IMR-90 (cell line): Measurements from ENCODE around the gene PTGER4. TPM values are rescaled to one million over a fixed set of nuclear protein-coding genes. Genes with fewer than 3 reads are reported as not detected.

Experiments
- ATAC-seq: fragments of 200-7000 bp; cut with Tn5 transposase; 2 replicates; pipeline ENCODE4 v1.9.1; 2020; ENCODE audit warnings: low read depth, mild to moderate bottlenecking, moderate library complexity
- BruUV-seq: library from RNA; stranded (reverse); fragments of 400-500 nt; replicated peaks from 2 replicates; lab custom pipeline; 2021; lab: Mats Ljungman, UMichigan
- CTCF ChIA-PET: fragments of 300-600 bp; formaldehyde crosslinking; extraction: SDS; loops from one replicate; lab custom pipeline; 2021; ENCODE audit warnings: antibody characterized with exemption; lab: Yijun Ruan, JAX
- POLR2A ChIA-PET: fragments of 300-600 bp; sonication (Branson Sonifier 250); formaldehyde crosslinking; loops from one replicate; lab custom pipeline; 2022; ENCODE audit warnings: antibody characterized with exemption; ENCODE audit not compliant: unreplicated experiment; lab: Charles Lee
- DNase-seq: peaks from one replicate; pipeline ENCODE4 v3.0.0; 2013
- H2AFZ ChIP-seq: replicated peaks from 2 replicates; pipeline ENCODE3; 2013; ENCODE audit warnings: low read length, mild to moderate bottlenecking; ENCODE audit not compliant: poor library complexity
- H2AK5ac ChIP-seq: 2 replicates; pipeline ENCODE4 v1.6.1; 2013; ENCODE audit warnings: low read depth, low read length, inconsistent platforms
- H2AK9ac ChIP-seq: replicated peaks from 2 replicates; pipeline ENCODE3; 2013; ENCODE audit warnings: mild to moderate bottlenecking, low read depth, low read length, moderate library complexity; ENCODE audit not compliant: poor library complexity
- H2BK120ac ChIP-seq: 2 replicates; pipeline ENCODE4 v1.6.1; 2013; ENCODE audit warnings: low read depth, low read length, inconsistent platforms
- H2BK15ac ChIP-seq: 3 replicates; pipeline ENCODE4 v1.6.1; 2013; ENCODE audit warnings: low read depth, low read length, inconsistent platforms
- H2BK20ac ChIP-seq: 2 replicates; pipeline ENCODE4 v1.6.1; 2013; ENCODE audit warnings: low read depth, mild to moderate bottlenecking, inconsistent platforms, low read length, moderate library complexity
- H2BK5ac ChIP-seq: 2 replicates; pipeline ENCODE4 v1.6.1; 2013; ENCODE audit warnings: mild to moderate bottlenecking, low read depth, low read length, inconsistent platforms; ENCODE audit not compliant: poor library complexity, severe bottlenecking
- H3K14ac ChIP-seq: replicated peaks from 2 replicates; pipeline ENCODE4 v1.6.1; 2013; ENCODE audit warnings: low read depth, low read length, inconsistent platforms
- H3K18ac ChIP-seq: 2 replicates; pipeline ENCODE4 v1.6.1; 2013; ENCODE audit warnings: low read depth, low read length, control low read depth
- H3K23ac ChIP-seq: 2 replicates; pipeline ENCODE4 v1.6.1; 2013; ENCODE audit warnings: low read depth, low read length, inconsistent platforms
- H3K27ac ChIP-seq: 2 replicates; pipeline ENCODE4 v1.5.1; 2013; ENCODE audit warnings: mild to moderate bottlenecking, control low read depth, low read length; ENCODE audit not compliant: insufficient read depth
- H3K27me3 ChIP-seq: 2 replicates; pipeline ENCODE4 v1.6.1; 2013; ENCODE audit warnings: low read length; ENCODE audit not compliant: control insufficient read depth, insufficient read depth
- H3K36me3 ChIP-seq: 2 replicates; pipeline ENCODE4 v1.6.1; 2013; ENCODE audit warnings: low read length, mixed read lengths; ENCODE audit not compliant: control insufficient read depth, insufficient read depth
- H3K4ac ChIP-seq: 2 replicates; pipeline ENCODE4 v1.6.1; 2013; ENCODE audit warnings: low read depth, low read length, inconsistent platforms
- H3K4me1 ChIP-seq: 2 replicates; pipeline ENCODE4 v1.6.1; 2013; ENCODE audit warnings: low read length, mixed read lengths; ENCODE audit not compliant: control insufficient read depth, insufficient read depth
- H3K4me2 ChIP-seq: 2 replicates; pipeline ENCODE4 v1.6.1; 2013; ENCODE audit warnings: low read depth, mild to moderate bottlenecking, control low read depth, low read length, moderate library complexity
- H3K4me3 ChIP-seq: 2 replicates; pipeline ENCODE4 v1.5.1; 2013; ENCODE audit warnings: low read depth, mild to moderate bottlenecking, control low read depth, low read length, moderate library complexity; ENCODE audit not compliant: insufficient read depth
- H3K56ac ChIP-seq: 2 replicates; pipeline ENCODE4 v1.6.1; 2013; ENCODE audit warnings: low read length, inconsistent platforms; ENCODE audit not compliant: insufficient read depth; ENCODE audit errors: extremely low read depth
- H3K79me1 ChIP-seq, 2 experiments: 2 replicates each; pipeline ENCODE4 v1.6.1; 2013; ENCODE audit warnings: low read length in 2 of 2, inconsistent platforms in 1 of 2, low read depth in 1 of 2
- H3K9ac ChIP-seq: 2 replicates; pipeline ENCODE4 v1.6.1; 2013; ENCODE audit warnings: low read depth, low read length, control low read depth
- H3K9me1 ChIP-seq: 2 replicates; pipeline ENCODE4 v1.6.1; 2013; ENCODE audit warnings: low read length, inconsistent platforms; ENCODE audit not compliant: insufficient read depth
- H3K9me3 ChIP-seq: 2 replicates; pipeline ENCODE4 v1.6.1; 2013; ENCODE audit warnings: low read length; ENCODE audit not compliant: control insufficient read depth, insufficient read depth
- H4K20me1 ChIP-seq: 2 replicates; pipeline ENCODE4 v1.6.1; 2013; ENCODE audit warnings: low read length, inconsistent platforms; ENCODE audit not compliant: insufficient read depth
- H4K5ac ChIP-seq: 2 replicates; pipeline ENCODE4 v1.6.1; 2013; ENCODE audit warnings: mild to moderate bottlenecking, low read depth, low read length, control low read depth
- H4K8ac ChIP-seq, 2 experiments: 2 replicates each; pipeline ENCODE4 v1.6.1; 2013; ENCODE audit warnings: low read depth in 2 of 2, low read length in 2 of 2, control low read depth in 1 of 2, inconsistent platforms in 1 of 2
- H4K91ac ChIP-seq: 2 replicates; pipeline ENCODE4 v1.6.1; 2013; ENCODE audit warnings: low read depth, low read length, inconsistent platforms; ENCODE audit not compliant: insufficient read depth
- BHLHE40 ChIP-seq: fragments of 150-350 bp; IDR thresholded peaks from 2 replicates; pipeline ENCODE4 v1.6.1; 2016; ENCODE audit warnings: mild to moderate bottlenecking, low read depth, low read length
- CEBPB ChIP-seq: IDR thresholded peaks from 2 replicates; pipeline ENCODE4 v1.6.1; 2012; ENCODE audit warnings: low read depth, low read length, improper control_type of control experiment
- CHD1 ChIP-seq: IDR thresholded peaks from 2 replicates; pipeline ENCODE4 v1.6.1; 2012; ENCODE audit warnings: low read depth, low read length, improper control_type of control experiment
- CTCF ChIP-seq: conservative IDR thresholded peaks from 2 replicates; pipeline ENCODE4 v1.5.1; 2012; ENCODE audit warnings: mild to moderate bottlenecking, low read depth, low read length, improper control_type of control experiment
- ELK1 ChIP-seq: fragments of 150-350 bp; IDR thresholded peaks from 2 replicates; pipeline ENCODE4 v1.6.1; 2016; ENCODE audit warnings: low read depth, mild to moderate bottlenecking, low read length, moderate library complexity, borderline replicate concordance
- FOS ChIP-seq: fragments of 150-350 bp; IDR thresholded peaks from 2 replicates; pipeline ENCODE4 v1.6.1; 2016; ENCODE audit warnings: low read depth, low read length
- MAFK ChIP-seq: IDR thresholded peaks from 2 replicates; pipeline ENCODE4 v1.6.1; 2012; ENCODE audit warnings: low read depth, low read length, improper control_type of control experiment
- MAZ ChIP-seq: IDR thresholded peaks from 2 replicates; pipeline ENCODE4 v1.6.1; 2012; ENCODE audit warnings: low read depth, mild to moderate bottlenecking, low read length, improper control_type of control experiment, moderate library complexity, borderline replicate concordance
- MXI1 ChIP-seq: IDR thresholded peaks from 2 replicates; pipeline ENCODE4 v1.6.1; 2012; ENCODE audit warnings: low read depth, mild to moderate bottlenecking, low read length, moderate library complexity, borderline replicate concordance
- NFE2L2 ChIP-seq: fragments of 150-350 bp; IDR thresholded peaks from 2 replicates; pipeline ENCODE4 v1.6.1; 2016; ENCODE audit warnings: low read depth, mild to moderate bottlenecking, low read length
- POLR2A ChIP-seq: IDR thresholded peaks from 2 replicates; pipeline ENCODE4 v1.6.1; 2012; ENCODE audit warnings: mild to moderate bottlenecking, low read depth, low read length
- RAD21 ChIP-seq: IDR thresholded peaks from 2 replicates; pipeline ENCODE4 v1.6.1; 2012; ENCODE audit warnings: low read length, improper control_type of control experiment
- RCOR1 ChIP-seq: IDR thresholded peaks from 2 replicates; pipeline ENCODE4 v1.6.1; 2012; ENCODE audit warnings: mild to moderate bottlenecking, low read length, improper control_type of control experiment; ENCODE audit not compliant: insufficient replicate concordance
- RFX5 ChIP-seq: IDR thresholded peaks from 2 replicates; pipeline ENCODE4 v1.8.0; 2012; ENCODE audit warnings: low read depth, mild to moderate bottlenecking, low read length, moderate library complexity
- SMC3 ChIP-seq: fragments of 150-350 bp; IDR thresholded peaks from 2 replicates; pipeline ENCODE4 v1.6.1; 2016; ENCODE audit warnings: low read depth, mild to moderate bottlenecking, antibody characterized with exemption, low read length, moderate library complexity
- USF2 ChIP-seq: fragments of 150-350 bp; IDR thresholded peaks from 2 replicates; pipeline ENCODE4 v1.6.1; 2017; ENCODE audit warnings: mild to moderate bottlenecking, antibody characterized with exemption, low read length, low read depth
- WGBS, 2 experiments: methylation state at CpG; one replicate each; pipeline versions ENCODE4 v1.1.5 to v1.1.7; 2013; ENCODE audit warnings: missing lambda C conversion rate in 2 of 2; ENCODE audit not compliant: insufficient read length in 1 of 2; ENCODE audit errors: extremely low coverage in 2 of 2; 5-methylcytosine and 5-hydroxymethylcytosine counted together
- dilution Hi-C: fragments of 300-500 bp; cut with HindIII; formaldehyde crosslinking; loops from one replicate; pipeline ENCODE4 v1.14.3; 2018; ENCODE audit warnings: low sequenced_read_pairs; ENCODE audit not compliant: unreplicated experiment
- in situ Hi-C: fragments of 300-500 bp; cut with MboI; formaldehyde crosslinking; loops from 3 replicates; pipeline ENCODE4 v1.14.3; 2019; ENCODE audit warnings: low sequenced_read_pairs, inconsistent platforms, mixed read lengths
- intact Hi-C: fragments of 100-400 bp; cut with micrococcal nuclease; formaldehyde crosslinking; loops from 2 replicates; pipeline ENCODE4 v1.10.0; 2022
- polyA plus RNA-seq, 3 experiments: library from polyadenylated mRNA; depleted of rRNA; stranded (reverse); fragments of >200 nt; gene quantifications; 2 replicates each; pipeline ENCODE4 v1.2.3, GENCODE V29; 2012; ENCODE audit warnings: low replicate concordance in 1 of 3
- total RNA-seq: library from RNA; depleted of rRNA; stranded (reverse); fragments of >200 nt; gene quantifications from 2 replicates; pipeline ENCODE4 v1.2.3, GENCODE V29; 2012

PTGER4 gene
- total and polyA plus RNA-seq, 2 of the 4 experiments (the other 2 are of a cell fraction): 7.9 to 10.1 TPM

- H3K56ac ChIP-seq: no peak overlapping the region
- peaks cover 3% of the 10 kb centered on the region; the same call in 1 of the 2 replicates for H3K9me1 ChIP-seq
- dilution Hi-C loops: no loop called here
- H2BK15ac ChIP-seq: no peak overlapping the region
- H3K4me2 ChIP-seq: no peak overlapping the region
- H3K18ac ChIP-seq: no peak overlapping the region
- H2BK120ac ChIP-seq: no peak overlapping the region
- H2AFZ ChIP-seq: no peak overlapping the region
- 100% methylated on average over 1 of the region's 9 CpGs; no CpG with 5 or more reads in 1 of the 2 experiments for WGBS, 2 experiments
- no peak overlapping the region for H4K8ac ChIP-seq
- H3K4ac ChIP-seq: no peak overlapping the region; the same call in 1 of the 2 replicates
- H3K4me1 ChIP-seq: peaks cover 5% of the 10 kb centered on the region
- DNase-seq (no peak), ATAC-seq (no peak)
- H4K20me1 ChIP-seq: no peaks in the 10 kb centered on the region
- H3K23ac ChIP-seq: no peak overlapping the region
- H3K36me3 ChIP-seq: peaks cover 5% of the 10 kb centered on the region
- no peak overlapping the region for H3K14ac ChIP-seq
- H4K5ac ChIP-seq: no peak overlapping the region
- CTCF ChIA-PET: interaction anchor here (0.6 kb wide), 1 partner anchor 123 kb away, joined by 3 read pairs; no protein-coding TSS in a partner anchor
- H2AK5ac ChIP-seq: no peak overlapping the region
- intact Hi-C loops: no loop called here
- no TSS peak for BruUV-seq
- H3K27ac ChIP-seq: no peak overlapping the region
- TF ChIP-seq RCOR1 (no peak), MAFK (no peak), RFX5 (no peak), MXI1 (no peak), BHLHE40 (no peak), CEBPB (no peak), CHD1 (no peak), SMC3 (no peak), FOS (no peak), NFE2L2 (no peak), MAZ (no peak), ELK1 (no peak), CTCF (no peak), USF2 (no peak), RAD21 (no peak), POLR2A (no peak)
- POLR2A ChIA-PET: interaction anchor here (0.5 kb wide), 1 partner anchor 974 kb away, joined by 3 read pairs; no protein-coding TSS in a partner anchor
- H2AK9ac ChIP-seq: no peak overlapping the region
- no peaks in the 10 kb centered on the region for H3K27me3 ChIP-seq
- in situ Hi-C loops: no loop called here
- no peak overlapping the region for H2BK20ac ChIP-seq
- H3K79me1 ChIP-seq: peaks cover 3 to 25% of the 10 kb centered on the region in 2 experiments; a peak in 3 of 4 replicates
- no peak overlapping the region for H3K4me3 ChIP-seq
- H3K9ac ChIP-seq: no peak overlapping the region
- no peak overlapping the region for H4K91ac ChIP-seq
- H3K9me3 ChIP-seq: peaks cover 2% of the 10 kb centered on the region; the same call in 1 of the 2 replicates
- H2BK5ac ChIP-seq: no peak overlapping the region
These were observed 12.2 kb downstream of the PTGER4 start for GRCh38 chr5:40691894-40692293.
